GM21447 (cell line): ENCODE measurements around the gene DHX58.

Source experiments
- ATAC-seq: cut with Tn5 transposase; IDR thresholded peaks from one replicate; pipeline ENCODE4 v1.9.1; 2021; ENCODE audit not compliant: unreplicated experiment

DHX58 gene

GRCh38 chr17:42087736-42088705 is 24.5 kb downstream of the DHX58 start:
- no peak for ATAC-seq

- ATAC-seq = no peak
These were observed 25.3 kb downstream of the DHX58 start for GRCh38 chr17:42087042-42087701.

DNA sequence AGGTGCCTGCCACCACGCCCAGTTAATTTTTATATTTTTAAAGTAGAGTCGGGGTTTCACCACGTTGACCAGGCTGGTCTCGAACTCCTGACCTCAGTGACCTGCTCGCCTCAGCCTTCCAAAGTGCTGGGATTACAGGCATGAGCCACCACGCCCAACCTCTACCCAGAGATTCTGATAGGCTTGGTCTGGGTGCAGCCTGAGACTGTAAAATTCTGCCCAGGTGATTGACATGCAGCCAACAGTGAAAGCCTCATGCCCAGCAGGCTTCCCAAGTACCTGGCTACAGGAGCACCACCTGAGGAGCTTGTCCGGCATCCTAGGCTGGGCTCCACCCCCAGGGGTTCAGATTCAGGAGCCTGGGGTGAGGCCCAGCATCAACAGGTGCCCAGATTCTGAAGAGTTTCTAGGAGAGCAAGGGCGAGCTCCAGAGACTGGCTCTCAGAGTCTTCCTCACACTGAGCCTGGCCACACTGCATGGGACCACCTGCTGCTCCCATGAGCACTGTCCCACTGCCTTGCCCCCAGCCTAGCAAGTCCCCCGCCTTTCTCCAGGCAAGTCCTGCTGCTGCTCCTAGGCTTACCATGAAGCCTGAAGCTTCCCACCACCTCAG is 30.9 kb downstream of the DHX58 start:
- ATAC-seq = no peak

DNA sequence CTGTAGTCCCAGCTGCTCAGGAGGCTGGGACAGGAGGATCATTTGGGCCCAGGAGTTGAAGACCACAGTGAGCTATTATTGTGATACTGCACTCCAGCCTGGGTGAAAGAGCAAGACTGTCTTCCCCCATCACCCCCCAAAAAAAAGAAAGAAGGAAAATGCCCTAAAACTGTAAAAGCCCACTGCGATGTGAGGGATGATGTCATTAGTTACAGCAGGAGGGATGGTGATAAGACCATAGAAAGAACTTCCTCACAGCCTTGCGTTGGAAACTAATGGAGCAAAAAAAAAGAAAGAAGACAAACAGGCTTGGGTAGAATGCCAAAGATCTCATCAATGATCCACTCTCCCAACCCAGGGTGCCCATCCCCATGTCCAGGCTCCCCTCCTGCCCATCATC is 33.0 kb downstream of the DHX58 start:
- no peak for ATAC-seq

- ATAC-seq = no peak
These were observed 34.0 kb downstream of the DHX58 start for GRCh38 chr17:42078396-42079043.

GRCh38 chr17:42077755-42078154 is 34.8 kb downstream of the DHX58 start:
- no peak for ATAC-seq

GRCh38 chr17:42076797-42077559 is 35.5 kb downstream of the DHX58 start:
- ATAC-seq = no peak

- no peak for ATAC-seq
These were observed 36.7 kb downstream of the DHX58 start for GRCh38 chr17:42075789-42076188.

GRCh38 chr17:42072323-42073187 is 40.0 kb downstream of the DHX58 start:
- ATAC-seq = no peak

GRCh38 chr17:42071810-42072209 is 40.7 kb downstream of the DHX58 start:
- ATAC-seq = no peak

DNA sequence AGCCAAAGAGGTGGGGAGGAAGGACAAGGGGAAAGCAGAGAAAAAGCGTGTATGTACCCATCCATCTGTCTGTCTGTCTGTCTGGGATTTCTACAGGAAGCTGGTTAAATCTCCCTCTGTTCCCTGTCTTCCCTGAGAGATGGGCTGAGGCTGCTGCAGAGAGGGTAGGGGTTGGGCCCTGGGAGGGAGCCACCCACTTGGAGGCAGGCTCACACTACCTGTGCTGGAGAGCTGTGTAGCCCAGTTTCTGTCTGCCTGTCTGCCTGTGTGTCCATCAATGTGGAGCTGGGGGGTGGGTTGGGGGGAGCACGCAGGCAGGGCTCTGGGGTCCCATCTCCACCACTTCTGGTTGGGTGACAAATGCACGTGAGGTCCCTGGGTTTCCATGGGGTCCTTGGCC is 43.5 kb downstream of the DHX58 start:
- ATAC-seq = no peak

DNA sequence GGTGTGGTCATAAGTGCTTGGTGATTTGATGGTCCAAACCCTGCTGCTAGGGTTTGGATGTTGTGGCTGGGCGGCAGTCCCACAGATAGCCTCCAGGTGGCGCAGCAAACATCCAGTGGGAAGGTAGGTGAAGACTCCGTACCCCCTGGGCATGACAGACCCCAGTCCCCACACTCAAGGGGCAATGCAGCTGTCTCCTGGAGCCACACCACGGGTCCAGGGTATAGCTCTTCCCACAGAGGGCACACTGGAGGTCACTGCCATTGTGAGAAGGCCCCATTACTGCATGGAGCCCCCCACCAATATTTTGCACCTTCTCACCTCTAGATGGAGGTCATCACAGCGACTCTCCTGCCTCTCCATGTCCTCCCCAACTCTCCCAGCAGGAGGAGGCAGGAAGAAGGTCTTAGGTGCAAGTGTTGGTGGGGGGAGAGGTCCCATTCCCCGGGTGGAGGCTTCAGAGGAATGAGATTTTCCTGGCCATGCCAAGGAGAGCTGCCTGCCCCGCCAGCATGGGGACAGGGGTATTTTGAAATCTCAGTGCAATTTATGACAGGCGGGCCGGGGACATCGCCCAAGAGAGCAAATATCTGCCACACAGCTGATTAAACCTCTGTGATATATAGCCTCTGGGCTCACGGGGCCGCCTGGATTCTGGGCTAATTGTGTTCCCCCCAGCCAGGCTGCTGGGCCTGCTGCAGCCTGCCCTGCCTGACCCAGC is 45.0 kb downstream of the DHX58 start:
- ATAC-seq = no peak

DNA sequence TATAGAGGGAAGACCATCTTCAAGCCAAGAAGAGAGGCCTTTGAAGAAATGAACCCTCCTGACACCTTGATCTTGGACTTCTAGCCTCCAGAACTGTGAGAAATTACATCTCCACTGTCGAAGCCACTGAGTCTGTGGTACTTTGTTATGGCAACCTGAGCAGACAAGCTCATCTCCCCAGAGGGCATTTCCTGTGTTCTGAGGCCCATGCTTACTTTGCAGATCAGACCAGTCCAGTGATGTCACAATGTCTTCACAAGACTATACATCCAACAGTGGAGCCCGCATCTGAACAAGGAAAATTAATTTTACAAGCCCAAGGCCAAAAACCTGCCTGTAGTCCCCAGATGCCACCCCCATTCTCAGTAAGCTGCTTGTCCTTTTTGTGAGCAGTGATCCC is 47.3 kb downstream of the DHX58 start:
- no peak for ATAC-seq

GRCh38 chr17:42062681-42063080 is 49.8 kb downstream of the DHX58 start:
- no peak for ATAC-seq

GRCh38 chr17:42061646-42062487 is 50.6 kb downstream of the DHX58 start:
- no peak for ATAC-seq

GRCh38 chr17:42060231-42060630 is 52.3 kb downstream of the DHX58 start:
- ATAC-seq = no peak

- ATAC-seq = no peak
These were observed 52.7 kb downstream of the DHX58 start for GRCh38 chr17:42059815-42060214.

- ATAC-seq = no peak
These were observed 54.5 kb downstream of the DHX58 start for GRCh38 chr17:42058063-42058462.
